Inflammatory macrophage (primary cell): ENCODE data around the gene ATP6V0E2.
"Not testable (repeated sequence)": the region's sequence is repeated elsewhere in the genome, so short reads cannot be mapped to it uniquely, and the experiment has no call there.

ENCODE experiments used
- DNase-seq, 2 donors: peaks; one replicate each; pipeline ENCODE4 v3.0.0-alpha.2; 2020 to 2022
- total RNA-seq, 18 experiments: gene quantifications; one replicate each; lab custom pipeline; 2026; ENCODE audit warnings: mixed read lengths in 6 of 18, inconsistent platforms in 2 of 18; lab: John Stamatoyannopoulos, UW

The ATP6V0E2 gene
- 7.6 to 40.5 (median 22.4) reads per million in 18 experiments for total RNA-seq

- peak; percentile 91 to 95 for DNase-seq
Measured at GRCh38 chr7:149873074-149873969, at the start of gene ATP6V0E2. ATP6V0E2 (plus strand) TSS chr7:149873969; CDS start chr7:149874066, 97 bp downstream.

GRCh38 chr7:149824301-149824741, 49.4 kb upstream of the ATP6V0E2 start:
- no peak for DNase-seq

- DNase-seq, result no peak
Measured at GRCh38 chr7:149824748-149825566, 48.8 kb upstream of the ATP6V0E2 start.

- DNase-seq, result no peak
Measured at GRCh38 chr7:149825567-149826343, 48.0 kb upstream of the ATP6V0E2 start.

GRCh38 chr7:149826344-149827088, 47.3 kb upstream of the ATP6V0E2 start:
- DNase-seq, result no peak

- DNase-seq, result no peak
Measured at GRCh38 chr7:149827089-149827981, 46.4 kb upstream of the ATP6V0E2 start.

GRCh38 chr7:149828357-149829309, 45.1 kb upstream of the ATP6V0E2 start:
- DNase-seq, result no peak

- not testable (repeated sequence) for DNase-seq
Measured at GRCh38 chr7:149830527-149830926, 43.2 kb upstream of the ATP6V0E2 start.

GRCh38 chr7:149830997-149831740, 42.6 kb upstream of the ATP6V0E2 start:
- no peak for DNase-seq

- DNase-seq, result no peak
Measured at GRCh38 chr7:149831741-149832219, 42.0 kb upstream of the ATP6V0E2 start.

GRCh38 chr7:149832332-149833041, 41.3 kb upstream of the ATP6V0E2 start:
- DNase-seq, result no peak

- no peak for DNase-seq
Measured at GRCh38 chr7:149833495-149834130, 40.2 kb upstream of the ATP6V0E2 start.

GRCh38 chr7:149834601-149835000, 39.2 kb upstream of the ATP6V0E2 start:
- no peak for DNase-seq

GRCh38 chr7:149836434-149836833, 37.3 kb upstream of the ATP6V0E2 start:
- no peak for DNase-seq

GRCh38 chr7:149837564-149838223, 36.1 kb upstream of the ATP6V0E2 start:
- no peak for DNase-seq

- peak; percentile 96 to 98 for DNase-seq
Measured at GRCh38 chr7:149838224-149838991, 35.4 kb upstream of the ATP6V0E2 start, which contains the start of gene ZNF862. ZNF862 (plus strand) TSS chr7:149838375; CDS start chr7:149838612, 237 bp downstream.
